BE2C (cell line): ENCODE measurements around the gene IFT81.
"Not testable (repeated sequence)": the region's sequence is repeated elsewhere in the genome, so short reads cannot be mapped to it uniquely, and the experiment has no call there.

ENCODE experiments used
- DNase-seq: peaks from one replicate; pipeline ENCODE4 v3.0.0-alpha.2; 2020
- H3K27me3 ChIP-seq: fragments of 250-450 bp; sonication (Bioruptor Pico); 2 replicates; pipeline ENCODE4 v1.5.1; 2020; ENCODE audit warnings: mild to moderate bottlenecking
- H3K36me3 ChIP-seq: fragments of 250-450 bp; sonication (Bioruptor Pico); 2 replicates; pipeline ENCODE4 v1.5.1; 2020; ENCODE audit warnings: mild to moderate bottlenecking
- H3K4me1 ChIP-seq: fragments of 250-450 bp; sonication (Bioruptor Pico); 2 replicates; pipeline ENCODE4 v1.5.1; 2020
- H3K4me3 ChIP-seq: 2 replicates; pipeline ENCODE4 v1.5.1; 2011; ENCODE audit warnings: low read depth, low read length
- H3K9me3 ChIP-seq: fragments of 250-450 bp; sonication (Bioruptor Pico); 2 replicates; pipeline ENCODE4 v1.5.1; 2020
- CTCF ChIP-seq: IDR thresholded peaks from 2 replicates; pipeline ENCODE4 v1.5.1; 2012; ENCODE audit warnings: mild to moderate bottlenecking, low read depth, low read length

IFT81 gene

DNA sequence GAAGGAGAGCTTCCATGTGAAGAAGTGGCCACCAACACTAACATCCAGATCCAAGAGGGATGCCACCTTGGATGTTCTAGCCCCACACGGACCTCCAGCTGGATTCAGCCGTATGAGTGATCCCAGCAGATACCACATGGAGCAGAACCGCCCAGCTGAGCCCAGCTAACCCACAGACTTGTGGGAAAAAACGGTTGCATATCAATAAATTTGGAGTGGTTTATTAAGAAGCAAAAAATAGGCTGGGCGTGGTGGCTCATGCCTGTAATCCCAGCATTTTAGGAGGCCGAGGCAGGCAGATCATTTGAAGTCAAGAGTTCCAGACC, 11.9 kb upstream of the IFT81 start:
- no peaks in the 10 kb centered on the region for H3K9me3 ChIP-seq
- H3K4me1 ChIP-seq = no peaks in the 10 kb centered on the region
- DNase-seq = no peak
- H3K27me3 ChIP-seq = no peaks in the 10 kb centered on the region
- no peak for TF ChIP-seq CTCF
- H3K4me3 ChIP-seq = no peak overlapping the region
- no peaks in the 10 kb centered on the region for H3K36me3 ChIP-seq

DNA sequence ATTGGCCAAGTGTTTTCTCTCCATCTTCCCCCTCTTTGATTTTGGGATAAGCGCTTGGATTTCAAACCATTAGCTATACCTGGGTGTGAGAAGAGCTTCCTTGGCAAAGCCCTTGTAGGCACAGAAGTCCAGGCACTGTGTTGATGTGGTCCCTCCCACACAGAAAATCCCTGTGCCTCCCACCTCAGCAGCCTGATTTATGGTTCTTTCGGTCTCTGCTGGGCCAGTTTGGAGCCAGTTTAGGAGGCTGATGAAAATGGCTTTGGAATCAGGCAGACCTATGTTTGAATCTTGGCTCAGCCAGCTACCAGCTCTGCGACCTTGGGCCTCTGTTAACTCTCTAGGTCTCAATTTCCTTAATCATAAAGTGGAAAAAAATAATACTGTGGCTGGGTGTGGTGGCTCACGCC, 9.6 kb upstream of the IFT81 start:
- Histone ChIP-seq H3K27me3 (no peaks in the 10 kb centered on the region), H3K4me3 (no peak overlapping the region), H3K36me3 (no peaks in the 10 kb centered on the region), H3K9me3 (no peaks in the 10 kb centered on the region), H3K4me1 (no peaks in the 10 kb centered on the region)
- no peak for DNase-seq
- no peak for TF ChIP-seq CTCF

GRCh38 chr12:110115675-110116074, 8.5 kb upstream of the IFT81 start:
- H3K9me3 ChIP-seq = no peaks in the 10 kb centered on the region
- no peak overlapping the region for H3K4me3 ChIP-seq
- H3K36me3 ChIP-seq = no peaks in the 10 kb centered on the region
- DNase-seq = no peak
- no peaks in the 10 kb centered on the region for H3K27me3 ChIP-seq
- no peaks in the 10 kb centered on the region for H3K4me1 ChIP-seq
- no peak for TF ChIP-seq CTCF

DNA sequence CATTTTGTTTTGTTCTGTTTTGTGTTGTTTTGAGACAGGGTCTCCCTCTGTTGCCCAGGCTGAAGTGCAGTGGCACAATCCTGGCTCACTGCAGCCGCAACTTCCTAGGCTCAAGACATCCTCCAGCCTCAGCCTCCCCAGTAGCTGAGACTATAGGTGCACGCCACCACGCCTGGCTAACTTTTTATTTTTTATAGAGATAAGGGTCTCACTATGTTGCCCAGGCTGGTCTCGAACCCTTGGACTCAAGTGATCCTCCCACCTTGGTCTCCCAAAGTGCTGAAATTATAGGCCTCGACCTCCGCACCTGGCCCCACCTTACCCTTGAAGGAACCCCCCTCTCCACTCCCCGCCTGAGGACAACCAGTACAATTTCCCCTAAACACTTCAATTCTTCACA, 7.5 kb upstream of the IFT81 start:
- Histone ChIP-seq H3K9me3 (no peaks in the 10 kb centered on the region), H3K4me1 (no peaks in the 10 kb centered on the region), H3K4me3 (no peak overlapping the region), H3K27me3 (no peaks in the 10 kb centered on the region), H3K36me3 (no peaks in the 10 kb centered on the region)
- no peak for TF ChIP-seq CTCF
- no peak for DNase-seq

DNA sequence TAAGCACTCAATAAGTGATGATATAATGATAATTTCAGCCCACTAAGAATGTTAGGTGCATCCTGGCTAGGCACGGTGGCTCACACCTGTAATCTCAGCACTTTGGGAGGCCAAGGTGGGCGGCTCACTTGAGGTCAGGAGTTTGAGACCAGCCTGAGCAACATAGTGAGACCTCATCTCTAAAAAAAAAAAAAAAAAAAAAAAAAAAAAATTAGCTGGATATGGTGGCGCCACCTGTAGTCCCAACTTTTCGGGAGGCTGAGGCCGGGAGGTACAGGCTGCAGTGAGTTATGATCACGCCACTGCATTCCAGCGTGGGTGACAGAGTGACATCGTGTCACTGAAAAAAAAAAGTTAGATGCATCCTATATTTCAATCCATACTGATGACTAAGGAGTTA, 6.9 kb upstream of the IFT81 start:
- not testable (repeated sequence) for H3K4me1 ChIP-seq, H3K36me3 ChIP-seq, H3K27me3 ChIP-seq, H3K9me3 ChIP-seq, H3K4me3 ChIP-seq
- TF ChIP-seq CTCF = peak; percentile 25; the same call in 1 of the 2 replicates
- DNase-seq = peak; percentile 18

- Histone ChIP-seq H3K4me1 (no peaks in the 10 kb centered on the region), H3K9me3 (no peaks in the 10 kb centered on the region), H3K4me3 (no peak overlapping the region), H3K36me3 (no peaks in the 10 kb centered on the region), H3K27me3 (no peaks in the 10 kb centered on the region)
- DNase-seq = no peak
- no peak for TF ChIP-seq CTCF
Measured at GRCh38 chr12:110117956-110118685, 6.0 kb upstream of the IFT81 start.
